WERI-Rb-1 (cell line): ENCODE data around the gene MCF2L2.

Experiments used
- DNase-seq: peaks from one replicate; pipeline ENCODE4 v3.0.0-alpha.2; 2020
- H3K27ac ChIP-seq: fragments of 250-450 bp; sonication (Bioruptor Pico); 2 replicates; pipeline ENCODE4 v1.5.1; 2020; ENCODE audit warnings: mild to moderate bottlenecking, moderate library complexity
- H3K27me3 ChIP-seq: fragments of 250-450 bp; sonication (Bioruptor Pico); 2 replicates; pipeline ENCODE4 v1.5.1; 2021; ENCODE audit warnings: mild to moderate bottlenecking, low read depth, moderate library complexity; ENCODE audit not compliant: insufficient read depth, severe bottlenecking
- H3K36me3 ChIP-seq: fragments of 250-450 bp; sonication (Bioruptor Pico); 2 replicates; pipeline ENCODE4 v1.5.1; 2020; ENCODE audit warnings: mild to moderate bottlenecking, moderate library complexity
- H3K4me3 ChIP-seq: 2 replicates; pipeline ENCODE4 v1.5.1; 2011; ENCODE audit warnings: low read depth, mild to moderate bottlenecking, control low read depth, low read length
- H3K9me3 ChIP-seq: fragments of 250-450 bp; sonication (Bioruptor Pico); 2 replicates; pipeline ENCODE4 v1.5.1; 2021; ENCODE audit warnings: mild to moderate bottlenecking, moderate library complexity; ENCODE audit not compliant: severe bottlenecking
- CTCF ChIP-seq: IDR thresholded peaks from 2 replicates; pipeline ENCODE4 v1.5.1; 2011; ENCODE audit warnings: low read depth, mild to moderate bottlenecking, control low read depth, inconsistent platforms, low read length

The MCF2L2 gene

DNA sequence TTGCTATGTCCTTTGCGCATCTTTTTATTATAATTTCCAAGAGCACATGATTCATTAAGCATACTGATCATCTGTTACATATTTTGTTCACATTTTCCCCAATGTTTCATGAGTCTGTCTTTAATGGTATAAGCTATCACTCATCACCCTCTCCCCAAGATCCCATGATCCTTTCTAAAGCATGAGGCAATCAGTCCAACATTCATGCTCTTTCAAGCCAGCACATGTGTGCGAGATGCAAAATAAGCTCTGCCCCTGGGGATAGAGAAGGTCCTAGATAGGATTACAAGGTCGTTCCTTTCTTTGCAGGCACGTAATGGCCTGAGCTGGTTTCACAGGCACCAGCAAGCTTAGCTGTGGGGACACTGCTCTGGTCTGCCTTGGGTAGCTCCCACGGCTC is 207.6 kb downstream of the MCF2L2 start:
- H3K27ac ChIP-seq = no peak overlapping the region
- DNase-seq = no peak
- TF ChIP-seq CTCF = no peak
- no peaks in the 10 kb centered on the region for H3K9me3 ChIP-seq
- H3K4me3 ChIP-seq = no peak overlapping the region
- no peaks in the 10 kb centered on the region for H3K27me3 ChIP-seq
- no peaks in the 10 kb centered on the region for H3K36me3 ChIP-seq

GRCh38 chr3:183218826-183219225 is 209.6 kb downstream of the MCF2L2 start:
- no peak for TF ChIP-seq CTCF
- Histone ChIP-seq H3K4me3 (no peak overlapping the region), H3K36me3 (no peaks in the 10 kb centered on the region), H3K9me3 (no peaks in the 10 kb centered on the region), H3K27ac (no peak overlapping the region), H3K27me3 (no peaks in the 10 kb centered on the region)
- DNase-seq = no peak

- no peak for TF ChIP-seq CTCF
- H3K27ac ChIP-seq = no peak overlapping the region
- H3K9me3 ChIP-seq = no peaks in the 10 kb centered on the region
- H3K36me3 ChIP-seq = no peaks in the 10 kb centered on the region
- no peak overlapping the region for H3K4me3 ChIP-seq
- no peak for DNase-seq
- no peaks in the 10 kb centered on the region for H3K27me3 ChIP-seq
These were observed 210.7 kb downstream of the MCF2L2 start for GRCh38 chr3:183217548-183218332.

DNA sequence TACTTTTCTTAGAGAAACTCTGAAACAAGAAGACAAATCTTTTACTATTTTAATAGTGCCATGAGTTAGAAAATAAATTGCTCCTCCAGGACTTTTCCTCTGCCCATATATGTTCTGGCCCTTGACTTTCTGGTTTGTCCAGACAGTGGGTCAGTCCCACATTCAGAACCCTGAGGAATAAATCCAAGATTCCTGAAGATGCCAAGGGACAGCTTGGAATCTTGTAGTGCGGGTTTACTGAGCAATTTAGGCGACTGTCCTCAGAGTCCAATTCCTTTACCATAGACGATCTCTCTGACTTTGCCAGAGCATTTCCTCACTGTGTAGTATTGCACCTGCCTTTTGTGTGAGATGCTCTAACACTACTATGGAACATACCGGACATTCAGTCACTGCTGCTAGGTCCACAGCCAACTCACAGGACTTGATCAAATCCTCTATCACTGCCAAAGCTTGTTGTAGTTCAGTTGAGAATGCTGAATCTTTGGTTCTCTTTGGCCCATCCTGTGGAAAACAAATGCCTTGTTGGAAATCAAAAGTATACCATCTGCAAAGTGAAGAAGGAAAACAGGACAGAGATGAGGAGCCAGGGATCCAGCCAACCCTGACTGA is 212.7 kb downstream of the MCF2L2 start:
- no peak for TF ChIP-seq CTCF
- H3K4me3 ChIP-seq = no peak overlapping the region
- DNase-seq = no peak
- no peak overlapping the region for H3K27ac ChIP-seq
- H3K9me3 ChIP-seq = no peaks in the 10 kb centered on the region
- no peaks in the 10 kb centered on the region for H3K36me3 ChIP-seq
- no peaks in the 10 kb centered on the region for H3K27me3 ChIP-seq

- Histone ChIP-seq H3K27ac (no peak overlapping the region), H3K36me3 (no peaks in the 10 kb centered on the region), H3K4me3 (no peak overlapping the region), H3K9me3 (no peaks in the 10 kb centered on the region), H3K27me3 (no peaks in the 10 kb centered on the region)
- DNase-seq = no peak
- no peak for TF ChIP-seq CTCF
These were observed 214.2 kb downstream of the MCF2L2 start for GRCh38 chr3:183214277-183214612.
